Stimulated activated naive CD4-positive, alpha-beta T cell (primary cell): ENCODE results near the gene TAP2.
A peak's percentile ranks its signal among the peaks of the same experiment; 100 is the strongest.

Experiments
- DNase-seq, 6 experiments: peaks; one replicate each; lab custom pipeline; 2025; lab: John Stamatoyannopoulos, UW

TAP2 gene

DNA sequence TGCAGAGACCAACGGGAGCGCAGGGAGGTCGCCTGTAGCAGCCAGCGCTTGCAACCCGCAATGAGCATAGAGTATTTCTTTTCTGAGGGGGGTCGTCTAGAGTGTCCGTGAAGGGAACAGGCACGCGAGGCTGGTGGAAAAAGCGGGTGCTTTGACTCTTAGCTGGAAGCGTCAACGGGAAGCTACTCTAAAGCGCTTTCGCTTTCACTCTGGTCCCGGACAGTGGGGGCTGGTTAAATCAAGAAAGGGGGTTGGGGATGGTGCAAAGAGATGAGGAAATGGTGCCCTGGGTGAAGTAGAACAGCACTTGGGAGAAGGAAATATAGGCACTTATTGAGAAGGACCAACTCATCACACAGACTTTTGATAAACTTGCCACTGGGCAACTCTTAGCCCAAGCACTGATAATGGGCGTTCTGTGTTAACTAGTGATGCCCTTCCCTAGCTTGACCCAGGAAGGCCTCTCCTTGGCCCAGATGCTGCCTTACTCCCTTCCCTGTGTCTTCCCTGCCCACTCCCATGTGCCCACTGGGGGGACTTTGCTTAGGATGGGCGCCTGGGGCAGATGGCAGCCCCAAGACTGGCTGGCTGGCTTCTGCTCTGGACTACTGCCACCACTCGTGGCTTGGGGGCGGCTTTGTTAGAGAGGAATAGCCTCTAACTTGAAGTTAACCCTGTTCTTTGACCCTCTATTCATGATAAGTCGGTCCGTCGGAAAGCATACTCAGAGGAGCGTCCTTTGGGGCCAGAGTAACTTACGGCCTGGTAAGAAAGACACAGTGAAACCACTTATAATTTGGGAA lies 16.0 kb upstream of the TAP2 start:
- peak in 4 of 6 experiments; percentile 41 to 66 (median 58) for DNase-seq

DNA sequence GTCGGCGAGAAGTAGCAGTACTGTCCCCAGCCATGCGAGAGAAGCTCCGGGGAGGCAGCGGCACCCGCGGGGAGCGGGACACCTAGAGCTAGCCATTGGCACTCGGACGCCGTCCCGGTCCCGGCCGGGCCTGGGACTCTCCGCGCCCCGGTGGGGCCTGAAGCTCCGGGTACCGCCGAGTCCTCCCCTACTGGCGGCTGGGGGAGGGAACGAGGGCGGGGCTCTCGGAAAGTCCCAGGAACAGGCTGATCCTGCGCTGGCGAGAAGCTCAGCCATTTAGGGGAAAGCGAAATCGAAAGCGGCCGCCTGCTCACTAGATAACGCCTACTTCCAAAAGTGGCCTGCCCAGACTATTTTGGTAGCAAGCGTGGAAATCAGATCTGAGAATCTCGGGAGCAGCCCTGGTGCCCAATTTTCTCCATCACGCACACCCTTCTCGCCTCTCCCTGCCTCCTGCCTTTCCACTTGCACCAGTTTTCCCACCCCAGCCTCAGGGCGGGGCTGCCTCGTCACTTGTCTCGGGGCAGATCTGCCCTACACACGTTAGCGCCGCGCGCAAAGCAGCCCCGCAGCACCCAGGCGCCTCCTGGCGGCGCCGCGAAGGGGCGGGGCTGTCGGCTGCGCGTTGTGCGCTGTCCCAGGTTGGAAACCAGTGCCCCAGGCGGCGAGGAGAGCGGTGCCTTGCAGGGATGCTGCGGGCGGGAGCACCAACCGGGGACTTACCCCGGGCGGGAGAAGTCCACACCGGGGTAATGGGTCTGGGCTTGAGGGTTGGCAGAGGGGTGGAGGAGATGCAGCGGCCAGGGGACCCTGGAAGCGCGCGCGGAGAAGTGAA lies 15.2 kb upstream of the TAP2 start, which contains the start of the genes PSMB9 and TAP1:
Gene PSMB9, plus strand, starts transcription at position 652 of the 835 bp plus-strand sequence. Its CDS starts 38 bp downstream, at position 690.
Gene TAP1, minus strand, starts transcription at position 164 of the 835 bp plus-strand sequence. Its CDS starts 68 bp downstream, at position 96.
- peak; percentile 92 to 99 (median 96) for DNase-seq

DNA sequence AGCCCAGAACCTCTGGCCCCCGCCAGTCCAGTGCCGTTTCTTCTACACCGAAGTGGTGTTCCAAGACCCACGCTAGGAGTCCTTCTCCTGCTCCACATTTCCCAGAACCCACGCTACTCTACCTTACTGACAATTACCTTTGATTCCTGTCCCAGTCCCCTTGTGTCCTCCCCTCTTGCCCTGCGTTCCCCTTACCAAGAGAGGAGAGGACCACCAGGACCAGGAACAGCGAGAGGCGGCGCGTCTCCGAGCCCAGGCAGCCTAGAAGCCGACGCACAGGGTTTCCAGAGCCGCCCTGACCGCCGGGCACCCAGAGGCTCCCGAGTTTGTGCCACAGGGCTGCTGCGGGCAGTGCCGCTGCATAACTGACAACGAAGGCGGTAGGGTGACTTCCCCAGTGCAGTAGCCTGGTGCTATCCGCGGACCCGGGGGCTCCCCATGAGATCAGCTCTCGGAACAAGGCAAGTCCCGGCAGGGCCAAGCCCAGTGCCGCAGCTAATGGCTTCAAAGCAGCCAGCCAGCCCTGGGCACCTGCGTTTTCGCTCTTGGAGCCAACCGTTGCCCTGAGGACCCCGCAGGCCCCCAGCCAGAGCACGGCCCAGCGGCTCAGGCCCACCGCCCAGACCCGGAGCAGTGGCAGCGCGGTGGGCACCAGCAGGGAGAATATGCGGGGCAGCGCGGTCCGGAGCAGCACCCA lies 14.5 kb upstream of the TAP2 start:
- DNase-seq: peak in 5 of 6 experiments; percentile 55 to 65 (median 60)

DNA sequence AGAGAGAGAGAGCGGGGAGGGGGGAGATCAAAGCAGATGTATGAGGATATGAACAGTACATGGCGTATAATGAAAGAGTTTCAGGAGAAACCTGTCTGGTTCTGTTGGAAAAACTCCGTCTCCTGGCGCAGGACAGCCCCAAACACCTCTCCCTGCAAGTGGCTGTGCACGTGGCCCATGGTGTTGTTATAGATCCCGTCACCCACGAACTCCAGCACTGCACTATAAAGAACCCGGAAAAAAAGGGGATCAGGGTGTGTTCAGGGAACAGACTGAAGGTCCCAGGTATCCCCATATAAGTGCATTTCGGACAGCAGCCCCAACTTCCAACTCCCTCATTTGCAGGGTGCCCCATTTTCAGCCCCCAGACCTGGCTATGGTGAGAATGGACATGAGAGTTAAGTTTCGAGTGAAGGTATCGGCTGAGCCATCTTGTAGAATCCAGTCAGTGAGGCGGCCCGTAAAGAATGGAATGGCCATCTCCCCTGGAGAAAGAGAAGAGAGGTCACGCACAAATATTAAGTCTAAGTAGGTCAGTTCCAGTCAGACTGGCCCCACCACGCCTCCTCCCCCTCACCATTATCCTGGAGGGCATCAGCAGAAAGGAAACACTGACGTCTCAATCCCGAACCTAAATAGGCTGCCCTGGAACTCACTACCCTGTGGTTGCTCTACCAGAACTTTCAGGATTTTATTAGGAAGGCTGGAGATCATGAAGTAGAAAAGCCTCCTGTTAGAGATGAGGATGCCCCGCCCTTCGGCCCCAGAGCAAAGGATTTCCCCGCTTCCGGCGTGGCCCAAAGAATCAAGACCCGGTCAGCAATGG lies 13.7 kb upstream of the TAP2 start:
- peak in 1 of 6 experiments; percentile 26 for DNase-seq

DNA sequence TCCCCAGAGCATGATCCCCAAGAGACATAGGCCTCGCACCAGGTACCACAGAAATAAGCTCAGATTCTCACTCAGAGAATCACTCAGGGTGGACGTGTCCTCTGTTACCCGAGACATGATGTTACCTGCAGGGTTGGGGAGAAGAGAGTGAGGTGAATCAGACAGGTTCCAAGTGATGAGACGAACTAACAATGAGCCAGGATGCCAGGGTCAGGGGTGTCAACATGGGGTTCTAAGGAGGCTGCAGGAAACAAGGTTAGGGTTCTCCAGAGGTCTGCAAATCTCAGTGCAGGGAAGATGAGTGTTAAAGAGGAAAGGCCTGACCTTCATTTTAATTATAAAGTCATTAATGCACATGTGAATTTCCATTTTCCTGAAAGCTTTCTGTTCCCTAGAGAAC lies 12.5 kb upstream of the TAP2 start:
- DNase-seq: no peak

DNA sequence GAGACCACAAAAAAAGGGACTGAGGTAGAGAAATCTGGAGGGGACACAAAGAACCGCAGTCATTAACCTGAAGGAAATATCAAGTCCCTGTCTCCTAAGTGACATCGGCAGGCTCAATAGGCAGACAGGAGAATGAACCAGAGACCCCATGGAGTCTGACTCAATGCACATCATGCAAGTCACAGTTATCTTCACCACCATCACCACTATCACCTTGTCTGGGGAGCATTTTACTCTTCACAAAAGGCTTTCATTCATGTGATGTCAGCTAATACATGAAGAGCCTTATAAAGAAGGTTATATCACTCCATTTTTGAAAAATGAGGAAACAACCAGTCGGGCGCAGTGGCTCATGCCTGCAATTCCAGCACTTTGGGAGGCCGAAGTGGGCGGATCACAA lies 10.6 kb upstream of the TAP2 start:
- no peak for DNase-seq

DNA sequence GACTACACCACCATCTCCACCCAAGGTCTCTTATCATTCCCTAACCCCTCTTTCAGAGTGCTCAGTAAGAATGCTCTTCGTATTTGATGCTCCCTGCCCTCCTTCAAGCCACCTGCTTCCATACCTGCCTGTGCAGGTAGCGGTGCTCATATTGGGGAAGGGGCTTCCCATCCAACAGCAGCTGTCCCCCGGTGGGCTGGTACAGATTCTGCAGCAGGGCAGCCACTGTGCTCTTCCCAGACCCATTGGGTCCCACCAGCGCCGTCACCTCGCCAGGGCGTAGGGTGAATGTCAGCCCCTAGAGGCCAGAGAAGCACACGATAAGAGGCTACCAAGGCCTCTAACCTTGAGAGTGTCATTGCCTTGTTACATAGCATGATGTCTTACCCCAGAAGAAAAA lies 9.3 kb upstream of the TAP2 start:
- DNase-seq: no peak

DNA sequence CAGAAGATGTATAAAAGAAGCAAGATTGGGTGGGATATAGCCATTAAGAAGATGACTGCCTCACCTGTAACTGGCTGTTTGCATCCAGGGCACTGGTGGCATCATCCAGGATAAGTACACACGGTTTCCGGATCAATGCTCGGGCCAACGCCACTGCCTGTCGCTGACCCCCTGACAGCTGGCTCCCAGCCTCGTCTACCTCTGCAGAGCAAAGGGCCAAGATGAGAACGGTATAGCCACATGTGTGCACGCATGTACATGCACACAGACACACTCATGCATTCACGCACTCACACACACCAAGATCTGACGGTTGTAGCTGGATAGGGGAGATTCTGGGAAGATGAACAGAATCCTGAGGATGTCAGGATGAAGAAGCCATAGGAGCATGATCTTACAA lies 8.5 kb upstream of the TAP2 start:
- DNase-seq: no peak

DNA sequence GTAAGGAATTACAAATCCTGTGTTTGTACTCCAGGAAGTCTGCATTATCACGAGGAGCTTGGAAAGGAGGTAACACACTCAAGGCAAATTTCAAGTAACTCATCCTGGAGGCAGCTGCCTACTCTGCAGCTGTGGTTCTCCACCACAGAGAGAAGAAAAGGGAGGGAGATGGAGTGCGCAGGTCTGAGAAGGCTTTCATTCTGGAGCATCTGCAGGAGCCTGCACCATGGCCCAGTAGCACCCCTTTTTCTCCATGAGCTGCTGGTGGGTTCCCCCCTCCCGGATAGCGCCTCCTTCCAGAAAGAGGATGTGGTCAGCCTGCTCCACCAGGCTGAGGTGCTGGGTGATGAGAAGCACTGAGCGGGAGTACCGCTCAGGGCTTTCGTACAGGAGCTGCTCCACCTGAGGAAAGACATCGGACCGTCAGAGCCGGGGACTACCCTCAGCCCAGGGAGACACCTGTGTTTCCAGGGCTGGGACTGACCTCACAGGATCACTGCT lies 6.9 kb upstream of the TAP2 start:
- DNase-seq: peak in 5 of 6 experiments; percentile 22 to 61 (median 31)

DNA sequence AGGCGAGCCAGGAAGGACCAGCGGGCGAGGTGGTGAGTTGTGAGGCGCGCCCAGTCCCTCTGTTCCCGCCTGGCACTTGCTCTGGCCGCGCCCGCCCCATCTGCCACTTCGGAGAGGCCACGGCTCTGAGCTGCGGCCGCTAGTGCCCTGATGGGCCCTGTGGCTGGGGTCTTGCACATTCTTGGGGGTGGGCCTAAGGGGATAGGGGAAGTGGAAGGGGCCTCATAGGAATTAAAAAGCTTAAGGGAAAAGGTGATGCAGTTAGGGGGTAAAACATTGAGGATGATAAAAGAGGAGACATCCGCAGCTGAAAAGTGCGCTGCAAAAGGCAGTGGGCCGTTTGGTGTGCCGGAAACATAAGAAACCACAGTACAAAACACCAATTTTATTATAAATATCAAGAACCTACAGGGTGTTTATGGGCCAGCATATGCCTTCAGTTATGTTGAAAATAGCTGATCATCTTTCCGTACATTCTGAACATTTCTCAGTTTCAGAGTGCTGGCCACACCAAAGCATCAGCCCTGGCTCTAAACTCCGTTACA lies 6.4 kb upstream of the TAP2 start:
- peak in 2 of 6 experiments; percentile 49 to 70 for DNase-seq

DNA sequence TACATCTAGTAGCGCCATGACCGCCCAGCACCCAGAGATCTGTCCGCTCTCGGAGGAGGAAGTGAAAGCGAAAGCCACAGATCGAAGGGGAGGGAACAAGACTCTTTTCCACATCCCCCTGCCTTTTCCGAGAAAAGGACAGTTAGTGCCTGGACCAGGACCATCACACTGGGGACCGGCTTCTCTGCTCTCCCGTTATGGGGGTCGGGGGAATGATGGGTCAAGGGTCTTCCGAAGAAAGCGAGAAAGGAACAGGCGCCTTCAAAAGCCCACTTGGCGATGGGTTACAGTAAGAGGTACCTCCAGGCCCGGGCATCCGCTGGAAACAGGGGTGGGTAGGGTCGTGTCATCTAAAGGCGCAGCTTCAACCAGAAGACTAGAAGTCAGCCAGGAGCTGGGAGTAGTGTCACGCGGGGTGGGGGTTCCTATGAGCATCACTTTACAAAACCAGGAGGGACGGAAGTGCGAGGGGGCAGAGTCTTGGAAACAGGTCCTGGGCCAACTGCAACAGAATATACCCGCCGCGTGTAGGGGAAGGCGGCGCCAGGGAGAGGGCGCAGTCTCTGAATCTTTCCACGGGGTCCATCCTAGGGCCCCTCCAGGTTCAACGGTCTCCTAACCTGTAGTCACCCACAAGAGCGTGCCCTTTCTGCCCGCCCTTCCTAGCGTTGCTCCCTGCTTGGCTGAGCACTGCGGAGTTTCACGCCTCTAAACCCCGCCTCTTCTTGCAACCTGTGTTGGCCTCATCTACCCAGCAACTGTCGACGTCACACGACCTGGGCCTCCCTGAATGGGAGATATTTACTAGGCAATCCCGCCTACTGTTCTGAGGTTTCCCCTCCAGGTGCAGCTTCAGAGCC lies 5.7 kb upstream of the TAP2 start, which contains the start of gene PSMB8:
Gene PSMB8, minus strand, starts transcription at position 69 of the 860 bp plus-strand sequence. Its CDS starts 51 bp downstream, at position 18.
- DNase-seq: peak; percentile 95 to 99 (median 96)

DNA sequence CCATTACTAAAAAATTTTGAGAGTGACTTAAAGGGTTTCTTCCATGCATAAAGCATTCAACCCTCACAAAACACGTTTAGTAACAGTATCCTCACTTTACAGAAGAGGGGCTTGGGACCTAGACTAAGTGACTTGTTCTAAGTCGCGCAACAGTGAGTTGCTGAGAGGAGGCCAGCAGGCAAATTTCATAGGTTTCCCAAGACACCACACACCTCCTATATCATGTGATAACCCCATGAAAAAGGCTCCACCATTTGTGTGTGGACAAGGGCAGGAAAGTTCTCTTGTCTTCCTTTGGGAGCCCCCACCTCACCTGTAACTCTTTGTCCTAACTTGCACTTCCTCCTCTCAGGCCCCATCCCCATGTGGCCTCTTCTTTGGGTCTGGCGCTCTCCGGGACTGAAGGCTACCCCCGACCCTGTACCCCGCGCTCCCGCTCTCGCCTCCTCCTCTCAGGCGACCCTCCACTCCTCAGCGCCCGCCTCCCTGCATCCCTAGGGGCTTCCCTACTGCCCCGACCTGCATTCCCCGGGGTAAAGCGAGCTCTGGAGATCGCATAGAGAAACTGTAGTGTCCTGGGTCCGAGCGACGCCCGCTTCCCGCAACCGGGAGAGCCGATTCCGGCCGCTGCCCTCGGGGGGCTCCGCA lies 4.9 kb upstream of the TAP2 start:
- DNase-seq: peak in 1 of 6 experiments; percentile 36

DNA sequence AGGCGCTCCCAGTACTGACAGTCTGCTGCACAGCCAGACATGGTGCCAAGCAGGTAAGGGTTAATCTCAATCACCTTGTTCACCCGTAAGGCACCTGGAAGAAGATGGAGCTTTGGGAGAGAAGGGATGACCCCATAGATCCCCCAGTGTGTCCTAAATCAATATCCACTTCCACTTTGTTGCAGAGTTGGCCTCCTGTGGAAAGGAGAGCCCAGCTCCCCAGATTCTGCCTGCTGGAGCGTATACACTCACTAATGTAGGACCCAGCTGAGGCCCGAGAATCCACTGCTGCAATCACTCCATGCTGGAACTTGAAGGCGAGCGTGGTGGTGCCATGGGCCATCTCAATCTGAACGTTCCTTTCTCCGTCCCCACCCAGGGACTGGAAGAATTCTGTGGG lies 4.2 kb upstream of the TAP2 start:
- no peak for DNase-seq

DNA sequence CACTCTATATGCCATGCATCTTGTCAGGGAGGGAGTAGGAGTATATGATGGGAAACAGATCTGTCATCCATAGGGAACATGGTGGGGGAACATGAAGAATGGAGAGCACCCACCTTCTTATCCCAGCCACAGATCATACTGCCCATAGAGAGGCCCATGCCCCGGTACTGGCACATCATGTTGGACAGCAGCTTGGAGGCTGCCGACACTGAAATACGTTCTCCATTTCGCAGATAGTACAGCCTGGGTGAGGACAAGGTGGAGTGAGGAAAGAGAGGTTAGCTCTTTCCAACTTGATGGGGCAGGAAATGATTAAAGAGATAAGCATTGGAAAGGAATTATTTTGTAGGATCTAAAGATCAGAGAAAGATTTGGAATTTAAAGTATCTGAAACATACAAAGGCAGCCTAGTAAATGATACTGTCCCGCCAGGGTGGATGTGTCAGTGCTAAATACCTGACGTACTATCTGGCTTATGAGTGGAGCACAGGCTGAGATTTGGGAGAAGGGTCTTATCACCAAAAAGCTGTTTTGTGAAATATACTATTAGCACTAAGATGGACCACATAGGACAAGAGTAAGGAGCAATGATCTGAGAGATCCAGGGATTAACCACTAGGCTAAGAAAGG lies 3.6 kb upstream of the TAP2 start:
- no peak for DNase-seq

DNA sequence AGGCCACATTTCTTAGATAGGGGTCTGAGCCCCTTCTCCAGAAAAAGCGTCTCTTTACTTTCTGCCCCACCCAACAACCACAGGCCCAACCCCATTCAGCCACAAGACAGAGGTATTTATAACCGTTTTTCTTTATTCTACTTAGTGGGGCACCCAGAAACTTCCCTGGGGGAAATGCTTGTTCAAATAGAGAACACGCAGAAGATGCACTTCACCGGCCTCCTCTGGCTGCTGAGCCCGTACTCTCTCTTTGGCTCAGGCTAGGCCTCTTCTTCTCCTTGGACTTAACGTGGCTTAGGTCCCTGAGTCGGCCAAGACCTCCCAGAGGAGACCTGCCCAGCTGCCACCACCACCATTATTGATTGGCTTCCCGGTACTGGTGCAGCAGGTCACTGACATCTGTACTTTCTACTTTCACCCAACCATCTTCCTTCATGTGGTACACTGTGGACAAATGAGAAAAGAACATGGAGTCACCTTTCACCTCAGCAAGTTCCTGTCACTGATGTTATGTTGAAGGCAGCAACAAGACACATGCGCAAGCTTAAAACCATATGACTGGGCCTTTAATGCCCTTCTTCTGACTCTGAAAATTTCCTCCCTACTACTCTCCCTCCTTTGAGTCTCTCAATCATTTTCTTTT lies 2.2 kb upstream of the TAP2 start:
- DNase-seq: peak in 3 of 6 experiments; percentile 2 to 11 (median 3)

DNA sequence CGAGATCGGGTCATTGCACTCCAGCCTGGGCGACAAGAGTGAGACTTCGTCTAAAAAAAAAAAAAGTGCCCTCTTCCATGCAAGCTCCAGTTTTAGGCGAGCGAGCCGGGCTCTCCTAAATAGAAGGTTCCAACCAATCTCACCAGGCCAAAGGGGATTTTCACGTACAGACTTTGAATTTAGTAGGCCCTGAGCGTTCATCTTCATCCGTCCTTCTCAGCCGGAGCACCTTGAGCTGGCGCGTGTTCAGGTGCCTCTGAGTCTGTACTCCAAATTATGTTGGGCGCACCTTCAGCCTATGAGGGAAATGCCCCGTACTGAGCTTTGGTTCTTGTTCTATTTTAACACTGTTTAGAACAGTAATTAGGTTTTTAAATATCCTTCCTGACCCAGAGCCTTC lies 817 bp upstream of the TAP2 start:
- DNase-seq: no peak

DNA sequence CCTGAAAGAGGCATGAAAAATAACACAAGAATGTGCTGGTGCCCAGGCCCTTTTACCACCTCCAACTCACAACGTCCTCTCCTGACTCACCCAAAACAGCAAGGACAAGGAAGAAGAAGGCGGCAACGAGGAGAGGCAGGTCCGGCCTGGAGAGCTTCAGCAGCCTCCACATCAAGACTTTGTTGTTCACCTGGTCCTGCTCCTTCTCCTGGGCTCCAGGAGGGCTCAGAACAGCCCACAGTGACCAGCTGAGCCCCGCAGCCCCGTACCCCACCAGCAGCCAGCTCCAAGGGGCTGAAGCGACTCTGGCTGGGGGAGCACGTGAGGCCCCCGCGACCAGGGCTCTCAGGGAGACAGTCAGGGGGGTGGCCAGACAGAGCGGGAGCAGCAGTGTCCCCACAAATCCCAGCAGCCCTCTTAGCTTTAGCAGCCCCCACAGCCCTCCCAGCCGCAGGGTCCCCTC lies 857 bp downstream of the TAP2 start:
- DNase-seq: no peak

DNA sequence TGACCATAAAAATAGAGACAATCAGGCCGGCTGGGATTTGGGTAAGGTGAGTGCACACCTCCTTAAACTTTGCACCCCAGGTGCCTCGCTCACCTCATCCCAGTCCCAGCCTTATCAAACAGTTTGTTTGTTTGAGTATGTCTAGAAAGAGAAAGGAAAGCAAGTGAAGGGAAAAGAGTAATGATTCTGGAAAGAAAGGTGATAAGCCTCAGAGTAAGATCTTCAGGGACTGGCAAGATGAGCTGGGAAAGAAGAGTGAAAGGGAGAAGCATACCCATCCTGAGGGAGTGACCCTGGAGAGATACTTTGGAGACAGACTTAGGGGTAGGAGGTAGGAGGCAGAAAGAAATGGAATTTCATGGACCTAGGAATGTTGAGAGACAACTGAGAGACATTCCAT lies 1.7 kb downstream of the TAP2 start:
- DNase-seq: no peak
